GM18520 (cell line): ENCODE results near the gene IDI2.
"Not testable (repeated sequence)": the region's sequence is repeated elsewhere in the genome, so short reads cannot be mapped to it uniquely, and the experiment has no call there.

Experiments used
- ATAC-seq: cut with Tn5 transposase; IDR thresholded peaks from one replicate; pipeline ENCODE4 v1.9.1; 2021; ENCODE audit not compliant: unreplicated experiment

The IDI2 gene

DNA sequence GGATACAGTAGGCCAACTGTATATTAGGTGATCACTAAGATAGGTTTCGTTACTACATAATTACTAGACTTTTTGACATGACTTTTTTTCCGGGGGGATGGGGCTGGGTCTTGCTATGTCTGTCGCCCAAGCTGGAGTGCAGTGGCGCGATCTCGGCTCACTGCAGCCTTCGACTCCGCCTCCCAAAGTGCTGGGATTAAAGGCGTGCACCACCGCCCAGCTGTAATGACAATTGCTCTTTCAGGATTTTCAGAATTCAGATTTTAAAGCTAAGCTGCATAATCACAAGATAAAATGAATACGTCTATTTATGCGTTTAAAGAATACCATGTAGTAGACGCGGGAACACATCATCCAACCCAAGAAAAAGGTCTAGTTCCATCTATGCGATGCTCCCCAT lies 22.3 kb upstream of the IDI2 start:
- no peak for ATAC-seq

DNA sequence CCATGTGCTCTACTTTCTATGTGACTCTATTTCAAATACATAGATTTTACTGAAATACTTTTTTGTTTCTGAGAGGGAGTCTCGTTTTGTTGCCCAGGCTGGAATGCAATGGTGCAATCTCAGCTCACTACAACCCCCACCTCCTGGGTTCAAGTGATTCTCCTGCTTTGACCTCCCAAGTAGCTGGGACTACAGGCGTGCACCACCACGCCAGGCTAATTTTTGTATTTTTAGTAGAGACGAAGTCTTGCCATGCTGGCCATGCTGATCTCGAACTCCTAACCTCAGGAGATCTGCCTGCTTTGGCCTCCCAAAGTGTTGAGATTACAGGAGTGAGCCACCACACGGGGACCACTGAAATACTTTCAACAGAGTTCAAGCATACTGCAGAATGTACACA lies 19.8 kb upstream of the IDI2 start:
- ATAC-seq, result no peak

DNA sequence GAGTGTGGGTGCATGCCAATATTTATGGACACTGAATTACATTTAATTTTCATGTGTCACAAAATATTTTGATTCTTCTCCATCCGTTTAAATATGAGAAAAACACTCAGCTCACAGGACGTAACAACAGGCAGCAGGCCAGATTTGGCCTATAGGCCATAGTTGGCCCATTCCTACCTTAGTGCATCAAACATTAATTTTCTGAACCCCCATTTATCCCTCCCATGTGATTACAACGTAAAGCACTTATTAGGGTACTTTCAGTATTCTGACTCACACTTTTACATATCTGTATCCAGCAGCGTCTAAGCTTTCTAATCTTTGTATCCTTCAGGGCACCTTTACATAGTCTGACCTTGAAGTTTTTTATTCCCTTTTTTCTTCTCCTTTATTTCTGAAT lies 19.3 kb upstream of the IDI2 start:
- no peak for ATAC-seq

DNA sequence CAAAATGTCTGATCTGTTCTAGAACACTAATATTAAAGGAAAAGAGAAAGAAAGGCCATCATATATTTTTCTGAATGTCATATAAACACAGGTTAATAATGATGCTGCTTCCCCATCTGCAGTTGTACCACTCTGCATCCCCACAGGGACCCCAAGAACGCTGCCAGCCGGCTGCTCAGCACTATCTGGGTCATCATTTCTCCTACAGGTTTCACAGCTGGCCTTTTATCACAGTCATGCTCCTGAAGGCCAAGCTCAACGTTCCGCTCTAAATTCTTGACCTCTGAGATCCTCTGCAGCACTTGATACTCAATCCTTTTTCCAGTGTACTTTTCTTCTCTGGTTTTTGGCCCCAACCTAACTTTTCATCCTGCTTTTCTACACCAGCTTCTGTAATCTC lies 18.5 kb upstream of the IDI2 start:
- ATAC-seq, result no peak

DNA sequence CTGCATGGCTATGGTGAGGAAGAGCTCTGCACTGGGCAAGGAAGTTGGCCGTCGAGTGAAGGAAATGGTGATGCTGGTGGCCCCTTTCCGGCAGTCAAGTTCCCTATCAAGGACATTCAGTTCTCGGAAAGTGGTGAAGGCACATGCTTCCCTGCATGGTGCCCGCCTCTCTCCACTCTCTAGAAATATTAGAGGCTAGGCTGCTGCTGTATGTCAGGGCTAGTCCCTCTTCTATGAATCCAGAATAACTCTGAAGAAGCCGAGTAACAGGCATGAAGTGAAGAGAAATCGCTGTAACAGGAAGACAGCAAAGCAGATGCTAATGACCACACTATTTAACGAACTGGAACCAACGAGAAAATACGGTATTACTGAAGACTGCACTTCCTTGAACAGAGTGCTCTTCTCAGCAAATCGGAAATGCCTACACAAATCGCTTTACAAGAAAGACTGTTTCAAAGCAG lies 17.9 kb upstream of the IDI2 start:
- ATAC-seq, result peak; percentile 39

DNA sequence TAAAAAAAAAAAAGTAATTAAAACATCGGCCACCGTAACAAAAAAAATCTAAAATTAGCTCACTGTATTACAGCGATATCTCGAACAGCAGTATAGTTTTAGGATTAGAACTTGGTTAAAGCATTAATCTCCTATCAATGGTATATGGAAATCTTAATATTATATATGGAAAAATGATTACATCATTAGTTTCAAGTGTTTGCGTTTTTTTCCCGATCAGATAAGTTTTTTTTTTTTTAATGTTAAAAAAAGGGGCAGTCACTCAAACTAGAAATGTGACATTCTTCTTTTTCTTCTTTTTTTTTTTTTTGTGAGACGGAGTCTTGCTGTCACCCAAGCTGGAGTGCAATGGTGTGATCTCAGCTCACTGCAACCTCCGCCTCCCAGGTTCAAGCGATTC lies 15.9 kb upstream of the IDI2 start:
- no peak for ATAC-seq

DNA sequence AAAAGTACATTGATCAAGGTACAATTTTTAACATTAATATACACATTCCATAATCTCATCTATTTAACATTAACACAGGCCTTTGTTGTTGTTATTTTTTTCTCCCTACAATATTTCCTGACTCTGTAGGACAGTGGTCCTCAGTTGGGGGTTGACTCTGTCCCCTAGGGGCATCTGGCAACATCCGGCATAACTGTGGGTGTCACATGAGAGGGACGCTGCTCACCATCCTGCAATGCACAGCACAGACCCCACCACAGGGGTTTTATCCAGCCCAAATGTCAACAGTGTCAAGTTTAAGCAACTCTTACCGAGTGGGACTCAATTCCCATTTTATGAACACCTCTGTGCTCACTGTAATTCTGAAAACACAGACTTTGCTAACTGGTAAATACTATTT lies 14.5 kb upstream of the IDI2 start:
- ATAC-seq, result no peak

DNA sequence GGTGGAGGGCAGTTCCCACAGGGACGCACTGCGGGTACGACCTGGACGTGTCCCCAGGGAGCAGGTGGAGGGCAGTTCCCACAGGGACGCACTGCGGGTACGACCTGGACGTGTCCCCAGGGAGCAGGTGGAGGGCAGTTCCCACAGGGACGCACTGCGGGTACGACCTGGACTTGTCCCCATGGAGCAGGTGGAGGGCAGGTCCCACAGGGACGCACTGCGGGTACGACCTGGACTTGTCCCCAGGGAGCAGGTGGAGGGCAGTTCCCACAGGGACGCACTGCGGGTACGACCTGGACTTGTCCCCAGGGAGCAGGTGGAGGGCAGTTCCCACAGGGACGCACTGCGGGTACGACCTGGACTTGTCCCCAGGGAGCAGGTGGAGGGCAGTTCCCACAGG lies 13.1 kb upstream of the IDI2 start:
- ATAC-seq, result not testable (repeated sequence)

DNA sequence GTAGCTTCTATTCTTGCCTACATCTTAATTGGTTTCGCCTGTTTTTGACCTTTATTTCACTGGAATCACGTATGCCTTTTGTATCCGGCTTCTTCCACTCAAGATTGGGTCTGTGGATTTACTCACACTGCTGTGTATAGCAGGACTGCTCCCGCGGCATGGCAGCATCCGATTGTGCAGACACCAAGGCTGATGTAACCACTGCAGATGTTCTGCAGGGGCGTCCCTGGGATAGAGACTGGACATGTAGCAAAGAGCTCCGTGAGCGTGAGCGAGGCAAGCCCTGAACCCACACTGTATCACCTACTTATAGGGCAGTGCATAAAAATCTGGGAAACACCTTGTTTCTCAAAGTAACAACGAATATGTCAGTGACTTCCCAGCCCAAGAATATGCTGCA lies 11.4 kb upstream of the IDI2 start:
- ATAC-seq, result no peak

DNA sequence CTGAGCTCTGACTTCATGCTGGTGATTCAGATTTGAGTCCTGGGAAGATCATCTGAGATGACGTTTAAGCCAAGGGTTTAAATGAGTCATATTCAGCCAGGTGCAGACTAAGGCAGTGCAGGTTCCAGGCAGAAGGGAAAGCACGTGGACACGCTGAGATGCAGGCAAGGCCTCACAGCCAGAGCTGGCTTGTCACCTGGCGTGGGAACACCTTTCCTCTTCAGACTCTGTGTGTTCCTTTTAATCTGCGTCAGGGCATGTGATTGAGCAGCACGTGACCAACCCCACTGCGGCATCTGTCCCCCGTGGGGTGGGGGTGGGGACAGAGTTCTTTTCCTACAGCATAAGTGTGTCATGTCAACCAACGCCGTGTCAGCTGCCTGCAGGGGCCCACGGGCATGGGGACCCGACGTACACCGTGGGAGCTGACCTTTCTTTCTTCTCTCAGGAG lies 10.7 kb upstream of the IDI2 start:
- ATAC-seq, result no peak

DNA sequence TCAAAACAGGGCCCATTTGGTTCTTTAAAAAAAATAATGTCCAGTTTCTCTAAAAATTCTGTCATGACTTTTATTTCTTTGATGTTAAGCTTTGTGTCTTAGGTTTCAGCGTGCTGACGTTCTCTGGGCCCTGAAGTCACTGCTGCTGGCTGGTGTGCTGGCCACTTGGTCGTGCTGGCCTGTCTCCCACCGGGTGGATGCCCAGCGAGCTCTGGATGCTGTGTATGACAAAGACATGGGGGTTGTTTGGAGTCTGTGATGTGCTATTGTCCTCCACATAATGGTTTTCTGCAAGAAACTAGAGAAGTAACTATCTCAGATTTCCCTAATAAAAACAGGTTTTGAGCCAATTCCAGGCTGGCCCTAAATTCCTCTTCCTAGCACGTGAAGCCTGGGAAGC lies 9.5 kb upstream of the IDI2 start:
- no peak for ATAC-seq

DNA sequence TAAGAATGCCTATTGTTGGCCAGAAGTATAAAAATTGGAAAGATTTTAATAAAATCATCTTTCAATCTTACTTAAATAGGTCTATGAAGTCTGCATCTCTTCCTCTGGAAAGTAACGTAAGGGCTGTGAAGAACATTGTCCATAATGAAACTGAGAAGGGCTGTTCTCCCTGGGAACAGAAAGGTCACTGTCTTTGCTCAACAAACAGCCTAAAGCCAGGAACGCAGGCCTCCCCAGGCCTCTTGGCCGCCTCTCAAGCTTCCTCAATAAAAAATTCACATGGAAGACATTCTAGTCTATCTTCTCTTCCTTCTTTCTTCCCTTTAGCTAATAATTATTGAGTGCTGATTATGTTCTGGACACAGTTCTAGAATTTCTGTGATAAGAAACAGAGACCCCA lies 9.1 kb upstream of the IDI2 start:
- ATAC-seq, result no peak

DNA sequence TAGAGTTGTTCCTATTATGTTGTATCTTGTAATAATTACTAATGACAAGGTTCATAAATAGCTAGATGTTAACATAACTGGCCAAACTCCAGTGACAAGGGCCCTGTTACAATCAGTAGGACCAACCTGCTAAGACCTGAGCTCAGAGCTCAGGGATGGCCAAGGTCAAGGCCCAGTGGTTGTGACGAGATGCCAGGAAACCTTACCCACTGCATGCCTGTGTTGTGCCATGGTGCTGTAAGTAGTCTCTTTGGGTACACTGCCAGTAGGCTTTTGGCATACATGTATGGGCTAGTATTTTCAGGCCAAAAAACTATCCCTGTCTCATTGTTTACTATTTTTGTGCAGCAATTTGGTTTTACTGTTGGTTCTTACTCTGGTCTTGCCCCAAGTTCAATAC lies 7.9 kb upstream of the IDI2 start:
- no peak for ATAC-seq

DNA sequence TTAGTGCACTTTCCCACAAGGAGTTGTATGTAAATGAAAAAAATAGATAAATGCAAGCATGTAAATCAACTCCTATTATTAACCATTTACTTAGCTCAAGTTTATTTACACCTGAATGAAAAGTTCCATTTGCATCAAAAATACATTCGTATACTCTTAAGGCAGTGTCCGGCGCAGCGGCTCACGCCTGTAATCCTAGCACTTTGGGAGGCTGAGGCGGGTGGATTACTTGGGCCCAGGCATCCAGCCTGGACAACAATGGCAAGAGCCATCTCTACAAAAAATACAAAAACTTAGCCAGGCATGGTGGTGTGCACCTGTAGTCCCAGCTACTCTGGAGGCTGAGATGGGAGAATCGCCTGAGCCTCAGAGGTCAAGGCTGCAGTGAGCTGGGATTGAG lies 4.2 kb upstream of the IDI2 start:
- ATAC-seq, result no peak

DNA sequence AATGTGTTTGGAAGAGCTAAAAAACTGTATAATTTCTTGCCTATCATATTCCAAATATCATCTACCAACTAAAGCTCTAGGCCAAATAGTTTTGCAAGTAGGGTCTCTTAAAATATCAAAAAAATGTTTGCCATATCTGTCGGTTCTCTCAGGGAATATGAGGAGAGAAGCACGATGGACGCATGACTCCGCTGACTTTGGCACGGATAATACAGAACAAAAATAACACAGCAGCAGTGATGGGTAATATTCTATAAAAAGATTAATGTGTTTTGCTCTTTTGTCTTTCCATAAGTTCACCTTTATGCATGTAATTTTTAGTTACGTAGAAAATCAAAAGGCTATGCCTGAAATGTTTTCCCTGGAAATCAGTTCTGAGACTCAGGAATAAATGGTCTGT lies 919 bp upstream of the IDI2 start:
- no peak for ATAC-seq

DNA sequence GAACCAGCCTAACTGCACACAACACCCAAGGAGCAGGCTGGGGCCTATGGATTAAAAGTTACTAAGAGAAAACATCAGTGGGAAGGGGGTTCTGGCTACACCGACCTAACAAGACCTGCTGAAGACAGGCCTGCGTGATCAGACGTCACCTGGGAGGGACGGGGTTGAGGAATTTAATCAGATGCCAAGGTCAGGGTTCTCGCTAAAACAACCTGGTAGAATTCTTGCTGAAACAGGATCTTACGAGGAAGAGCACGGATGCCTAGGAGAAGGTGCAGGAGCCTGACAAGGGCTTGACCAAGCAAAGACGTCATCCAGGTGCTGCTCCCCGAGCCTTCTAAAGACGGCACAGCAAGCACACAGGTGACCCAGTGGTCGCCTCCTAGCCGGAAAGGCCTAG lies 1.6 kb downstream of the IDI2 start:
- no peak for ATAC-seq

DNA sequence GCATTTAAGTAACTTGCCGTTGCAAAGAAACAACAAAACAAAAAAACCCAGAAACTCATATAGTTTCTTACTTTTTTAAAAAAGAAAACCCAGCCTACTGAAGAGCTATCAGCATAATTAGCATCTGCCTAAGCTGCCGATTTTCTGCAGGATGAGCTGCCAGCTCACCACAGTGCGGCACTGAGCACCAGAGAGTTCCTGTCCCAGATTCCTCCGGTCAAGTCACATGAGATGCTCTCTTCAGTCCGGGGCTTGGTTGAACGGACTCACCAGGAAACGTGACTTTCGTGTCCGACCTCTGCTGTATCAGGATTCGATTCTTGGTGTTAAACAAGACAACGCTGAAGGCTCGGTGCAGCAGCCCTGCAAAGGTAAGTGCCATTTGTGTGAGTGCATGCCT lies 3.2 kb downstream of the IDI2 start:
- ATAC-seq, result no peak

DNA sequence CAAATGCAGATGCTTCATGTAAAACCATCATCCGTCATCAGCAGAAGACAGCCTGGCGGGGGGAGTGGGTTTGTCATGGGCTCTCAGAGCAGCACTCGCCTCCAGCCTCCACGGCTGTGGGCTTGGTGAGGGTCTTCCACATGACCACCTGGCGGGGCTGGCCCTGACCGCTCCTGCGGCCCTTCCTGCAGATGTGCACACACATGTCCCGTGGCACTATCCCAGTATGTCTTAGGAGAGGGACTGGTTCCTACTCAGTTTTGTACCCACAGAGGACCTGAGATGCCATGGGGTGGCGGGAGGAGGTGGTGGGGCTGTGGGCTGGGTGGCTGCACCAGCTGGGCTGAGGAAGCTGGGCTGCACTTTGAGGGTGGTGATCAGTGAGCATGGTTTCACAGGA lies 4.7 kb downstream of the IDI2 start:
- no peak for ATAC-seq

DNA sequence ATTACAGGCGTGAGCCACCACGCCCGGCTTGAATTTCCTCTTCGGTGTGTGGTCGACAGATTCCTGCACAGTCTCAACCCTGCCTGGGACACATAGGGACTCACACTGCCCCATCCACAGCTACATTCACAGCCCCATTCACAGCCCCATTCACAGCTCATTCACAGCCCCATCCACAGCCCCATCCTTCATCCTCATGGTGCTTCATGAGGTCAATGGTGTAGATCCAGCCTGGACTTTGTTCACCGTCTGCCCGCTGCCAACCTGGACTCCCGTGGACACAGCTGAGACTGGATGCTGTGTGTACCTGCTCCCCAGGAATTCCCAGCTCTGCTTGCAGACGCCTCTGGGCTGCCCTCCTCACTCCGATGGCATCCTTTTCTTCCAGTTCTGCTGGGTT lies 5.2 kb downstream of the IDI2 start:
- no peak for ATAC-seq

DNA sequence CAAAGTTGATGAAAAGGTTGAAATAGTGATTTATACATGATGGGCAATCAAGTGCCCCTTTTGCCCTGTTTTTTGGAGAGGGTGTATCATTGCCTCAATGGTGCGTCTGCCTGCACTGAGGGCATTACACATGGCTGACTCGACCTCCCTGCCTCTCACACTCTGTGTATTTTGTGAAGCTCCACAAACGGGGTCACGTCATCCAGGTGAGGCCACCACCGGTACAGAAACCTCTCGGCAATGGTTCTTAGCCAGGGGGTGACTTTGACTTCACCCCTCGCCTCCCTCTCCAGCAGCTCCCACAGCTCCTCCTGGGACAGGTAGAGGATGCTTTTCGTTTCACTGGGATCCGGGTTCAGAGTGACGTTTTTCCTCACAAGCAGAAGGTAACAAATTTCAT lies 6.3 kb downstream of the IDI2 start:
- ATAC-seq, result no peak

DNA sequence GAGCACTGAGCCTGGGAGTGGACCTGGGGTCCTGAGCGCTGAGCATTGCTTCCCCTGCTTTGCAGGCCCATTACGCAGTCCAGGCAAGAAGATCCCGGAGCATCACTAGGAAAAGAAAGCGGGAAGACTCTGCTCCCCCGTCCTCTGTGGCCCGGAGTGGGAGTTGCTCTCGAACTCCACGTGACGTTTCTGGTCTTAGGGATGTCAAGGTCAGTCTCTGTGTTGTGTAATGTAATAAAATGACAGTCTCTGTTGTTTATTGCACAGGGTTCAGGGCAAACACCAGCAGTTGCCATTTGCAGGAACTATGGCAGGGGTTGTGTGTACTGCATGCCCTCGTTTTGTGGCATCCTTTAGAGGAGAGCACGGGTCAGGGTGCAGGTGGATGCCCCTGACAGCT lies 10.0 kb downstream of the IDI2 start:
- ATAC-seq, result no peak

DNA sequence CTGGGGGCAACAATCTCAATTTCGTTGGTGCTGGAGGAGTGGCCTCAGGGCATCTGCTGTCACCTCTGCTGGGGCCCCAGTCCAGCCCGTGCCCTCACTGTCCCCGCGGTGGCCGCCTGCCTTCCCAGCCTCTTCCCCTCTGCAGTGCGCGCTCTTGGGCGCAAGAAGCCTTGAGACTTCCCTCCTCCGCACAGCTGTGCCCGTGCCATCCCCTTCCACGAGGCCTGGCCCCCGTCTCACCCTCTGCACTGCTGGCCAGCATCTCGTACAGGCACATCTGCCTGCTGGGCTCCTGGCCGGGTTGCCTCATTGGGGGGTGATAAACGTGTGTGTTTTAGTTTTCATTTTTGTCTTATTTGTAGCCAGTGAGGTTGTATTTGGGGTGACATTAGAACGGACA lies 14.0 kb downstream of the IDI2 start:
- ATAC-seq, result no peak

DNA sequence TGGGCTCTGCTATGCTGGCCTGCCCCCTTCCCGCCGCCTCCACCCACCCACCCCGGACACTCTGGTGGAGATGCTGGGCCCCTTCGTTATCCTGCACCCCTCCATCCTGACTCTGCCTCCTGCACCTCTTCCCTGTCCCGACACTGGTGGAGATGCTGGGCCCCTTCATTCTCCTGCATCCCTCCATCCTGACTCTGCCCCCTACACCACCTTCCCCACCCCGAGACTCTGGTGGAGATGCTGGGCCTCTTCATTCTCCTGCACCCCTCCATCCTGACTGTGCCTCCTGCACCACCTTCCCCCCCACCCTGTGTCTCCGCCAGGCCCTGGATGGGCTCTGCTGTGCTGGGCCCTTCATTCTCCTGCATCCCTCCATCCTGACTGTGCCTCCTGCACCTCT lies 15.0 kb downstream of the IDI2 start:
- ATAC-seq, result no peak

DNA sequence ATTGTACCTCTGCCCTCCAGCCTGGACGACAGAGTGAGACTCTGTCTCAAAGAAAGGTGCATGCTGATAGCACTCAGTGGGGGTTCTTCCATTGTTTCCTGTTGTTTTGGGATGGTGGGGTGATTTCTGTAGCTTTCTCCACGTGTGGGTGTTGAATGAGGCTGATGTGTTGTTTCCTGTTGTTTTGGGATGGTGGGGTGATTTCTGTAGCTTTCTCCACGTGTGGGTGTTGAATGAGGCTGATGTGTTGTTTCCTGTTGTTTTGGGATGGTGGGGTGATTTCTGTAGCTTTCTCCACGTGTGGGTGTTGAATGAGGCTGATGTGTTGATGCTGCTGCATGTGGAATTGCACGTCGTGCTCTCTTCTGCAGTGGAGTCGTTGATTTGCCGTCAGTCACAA lies 15.7 kb downstream of the IDI2 start:
- not testable (repeated sequence) for ATAC-seq
